Smooth muscle cell of the brain vasculature (primary cell): ENCODE measurements around the gene TRAM2.

ENCODE experiments used
- DNase-seq: peaks from one replicate; pipeline ENCODE4 v3.0.0-alpha.2; 2012; ENCODE audit warnings: low read depth, low spot score

Gene TRAM2

GRCh38 chr6:52594221-52594620 lies 17.4 kb upstream of the TRAM2 start:
- no peak for DNase-seq

GRCh38 chr6:52591832-52592231 lies 15.0 kb upstream of the TRAM2 start:
- DNase-seq: no peak

- DNase-seq: no peak
These were observed 13.5 kb upstream of the TRAM2 start for GRCh38 chr6:52590152-52590891.

- no peak for DNase-seq
These were observed 11.8 kb upstream of the TRAM2 start for GRCh38 chr6:52588710-52589091.

- no peak for DNase-seq
These were observed 11.3 kb upstream of the TRAM2 start for GRCh38 chr6:52588087-52588709.

GRCh38 chr6:52587001-52587400 lies 10.1 kb upstream of the TRAM2 start:
- DNase-seq: no peak

- no peak for DNase-seq
These were observed 7.3 kb upstream of the TRAM2 start for GRCh38 chr6:52584203-52584602.

- DNase-seq: no peak
These were observed 6.1 kb upstream of the TRAM2 start for GRCh38 chr6:52582996-52583395.

- DNase-seq: no peak
These were observed 5.6 kb upstream of the TRAM2 start for GRCh38 chr6:52582446-52582845.

GRCh38 chr6:52580905-52581304 lies 4.0 kb upstream of the TRAM2 start:
- DNase-seq: no peak

GRCh38 chr6:52579006-52579660 lies 2.3 kb upstream of the TRAM2 start:
- no peak for DNase-seq

- no peak for DNase-seq
These were observed 1.1 kb upstream of the TRAM2 start for GRCh38 chr6:52577778-52578463.

- DNase-seq: no peak
These were observed 353 bp downstream of the TRAM2 start for GRCh38 chr6:52576392-52577021.

GRCh38 chr6:52576054-52576391 lies 837 bp downstream of the TRAM2 start:
- no peak for DNase-seq

- DNase-seq: no peak
These were observed 1.4 kb downstream of the TRAM2 start for GRCh38 chr6:52575502-52575892.

GRCh38 chr6:52574709-52575501 lies 2.0 kb downstream of the TRAM2 start:
- no peak for DNase-seq

- DNase-seq: no peak
These were observed 3.6 kb downstream of the TRAM2 start for GRCh38 chr6:52573295-52573694.

- no peak for DNase-seq
These were observed 4.3 kb downstream of the TRAM2 start for GRCh38 chr6:52572536-52572935.

- no peak for DNase-seq
These were observed 5.6 kb downstream of the TRAM2 start for GRCh38 chr6:52571099-52571755.

GRCh38 chr6:52570291-52570700 lies 6.6 kb downstream of the TRAM2 start:
- DNase-seq: no peak

GRCh38 chr6:52568320-52568719 lies 8.5 kb downstream of the TRAM2 start:
- no peak for DNase-seq
